Body of pancreas (tissue), 4 donors: ENCODE results near the gene HOGA1. TPM values are rescaled to one million over a fixed set of nuclear protein-coding genes. Genes with fewer than 3 reads are reported as not detected.

Experiments
- ATAC-seq: fragments of 150-250 bp; one replicate; pipeline ENCODE4 v1.9.1; 2016
- DNase-seq, 4 donors: peaks; one replicate each; pipeline ENCODE4 v3.0.0-alpha.2; 2019
- H3K27ac ChIP-seq, 4 donors: fragments of 200-600 bp; sonication (generic); 1 replicate in 3 of 4; 2 replicates in 1 of 4; pipeline versions ENCODE4 v1.5.1 to v1.6.1; 2016 to 2019; ENCODE audit warnings: mild to moderate bottlenecking in 1 of 4, mixed read lengths in 1 of 4, moderate library complexity in 1 of 4
- H3K27me3 ChIP-seq, 2 donors: fragments of 200-600 bp; sonication (generic); one replicate each; pipeline ENCODE4 v1.6.0; 2016; ENCODE audit warnings: mild to moderate bottlenecking in 1 of 2
- H3K36me3 ChIP-seq, 2 donors: fragments of 200-600 bp; sonication (generic); replicated peaks in 1 of 2; 2 replicates each; pipeline ENCODE4 v1.5.1; 2016; ENCODE audit warnings: low read depth in 2 of 2; ENCODE audit not compliant: insufficient read depth in 1 of 2
- H3K4me1 ChIP-seq: fragments of 200-600 bp; sonication (generic); one replicate; pipeline ENCODE4 v1.6.0; 2016
- H3K4me3 ChIP-seq, 2 donors: fragments of 200-600 bp; sonication (generic); 1 replicate in 1 of 2; 2 replicates in 1 of 2; pipeline ENCODE4 v1.5.1; 2016 to 2019
- H3K9me3 ChIP-seq, 3 donors: fragments of 200-600 bp; sonication (generic); 1 replicate in 2 of 3; 2 replicates in 1 of 3; pipeline ENCODE4 v1.5.1; 2016
- POLR2A ChIP-seq, 3 donors: fragments of 450-650 bp; IDR thresholded peaks; one replicate each; pipeline ENCODE4 v1.6.1; 2016; ENCODE audit warnings: antibody characterized with exemption in 3 of 3, mild to moderate bottlenecking in 2 of 3
- WGBS, 2 donors: methylation state at CpG; one replicate each; pipeline ENCODE4 v1.1.5; 2017; 5-methylcytosine and 5-hydroxymethylcytosine counted together
- intact Hi-C: fragments of 100-400 bp; cut with DNase I; formaldehyde crosslinking; loops from one replicate; pipeline ENCODE4 v1.15.1; 2023
- total RNA-seq, 2 donors: library from RNA; depleted of rRNA; stranded (reverse); fragments of >200 nt; gene quantifications; one replicate each; pipeline ENCODE4 v1.1.0, GENCODE V29; 2016
- TF ChIP-seq, protein P1 (sequence below), 7 experiments: fragments of 450-650 bp in 4 of 7; fragments of 200-600 bp in 3 of 7; sonication (generic) in 3 of 7; IDR thresholded peaks; one replicate each; pipeline ENCODE4 v1.5.1; 2016 to 2019; ENCODE audit warnings: antibody characterized with exemption in 7 of 7

Gene HOGA1
- total RNA-seq, 2 donors from 2014 or later: 7.3 to 16.3 TPM

GRCh38 chr10:97582169-97582568 is 2.0 kb upstream of the HOGA1 start:
- H3K36me3 ChIP-seq: no peaks in the 10 kb centered on the region
- H3K4me1 ChIP-seq: peaks cover 23% of the 10 kb centered on the region
- H3K9me3 ChIP-seq: no peaks in the 10 kb centered on the region
- no peak overlapping the region for H3K4me3 ChIP-seq
- DNase-seq (no peak), ATAC-seq (no peak)
- TF ChIP-seq, protein P1, sequence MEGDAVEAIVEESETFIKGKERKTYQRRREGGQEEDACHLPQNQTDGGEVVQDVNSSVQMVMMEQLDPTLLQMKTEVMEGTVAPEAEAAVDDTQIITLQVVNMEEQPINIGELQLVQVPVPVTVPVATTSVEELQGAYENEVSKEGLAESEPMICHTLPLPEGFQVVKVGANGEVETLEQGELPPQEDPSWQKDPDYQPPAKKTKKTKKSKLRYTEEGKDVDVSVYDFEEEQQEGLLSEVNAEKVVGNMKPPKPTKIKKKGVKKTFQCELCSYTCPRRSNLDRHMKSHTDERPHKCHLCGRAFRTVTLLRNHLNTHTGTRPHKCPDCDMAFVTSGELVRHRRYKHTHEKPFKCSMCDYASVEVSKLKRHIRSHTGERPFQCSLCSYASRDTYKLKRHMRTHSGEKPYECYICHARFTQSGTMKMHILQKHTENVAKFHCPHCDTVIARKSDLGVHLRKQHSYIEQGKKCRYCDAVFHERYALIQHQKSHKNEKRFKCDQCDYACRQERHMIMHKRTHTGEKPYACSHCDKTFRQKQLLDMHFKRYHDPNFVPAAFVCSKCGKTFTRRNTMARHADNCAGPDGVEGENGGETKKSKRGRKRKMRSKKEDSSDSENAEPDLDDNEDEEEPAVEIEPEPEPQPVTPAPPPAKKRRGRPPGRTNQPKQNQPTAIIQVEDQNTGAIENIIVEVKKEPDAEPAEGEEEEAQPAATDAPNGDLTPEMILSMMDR (IDR thresholded peaks at IDR 0.05): no peak
- TF ChIP-seq POLR2A (IDR thresholded peaks at IDR 0.05): no peak
- intact Hi-C loops: no loop called here
- WGBS, 2 donors: 89 to 92% methylated on average over 2 to 8 of the region's 8 CpGs
- H3K27ac ChIP-seq: peak overlapping the region in 2 of 4 donors; percentile 80 to 83
- H3K27me3 ChIP-seq: no peaks in the 10 kb centered on the region

GRCh38 chr10:97583476-97583875 is 713 bp upstream of the HOGA1 start:
- no peak for DNase-seq
- WGBS, 2 donors: 89% methylated on average over 13 of the region's 13 CpGs; no CpG with 5 or more reads in 1 of the 2 donors
- intact Hi-C loops: no loop called here

DNA sequence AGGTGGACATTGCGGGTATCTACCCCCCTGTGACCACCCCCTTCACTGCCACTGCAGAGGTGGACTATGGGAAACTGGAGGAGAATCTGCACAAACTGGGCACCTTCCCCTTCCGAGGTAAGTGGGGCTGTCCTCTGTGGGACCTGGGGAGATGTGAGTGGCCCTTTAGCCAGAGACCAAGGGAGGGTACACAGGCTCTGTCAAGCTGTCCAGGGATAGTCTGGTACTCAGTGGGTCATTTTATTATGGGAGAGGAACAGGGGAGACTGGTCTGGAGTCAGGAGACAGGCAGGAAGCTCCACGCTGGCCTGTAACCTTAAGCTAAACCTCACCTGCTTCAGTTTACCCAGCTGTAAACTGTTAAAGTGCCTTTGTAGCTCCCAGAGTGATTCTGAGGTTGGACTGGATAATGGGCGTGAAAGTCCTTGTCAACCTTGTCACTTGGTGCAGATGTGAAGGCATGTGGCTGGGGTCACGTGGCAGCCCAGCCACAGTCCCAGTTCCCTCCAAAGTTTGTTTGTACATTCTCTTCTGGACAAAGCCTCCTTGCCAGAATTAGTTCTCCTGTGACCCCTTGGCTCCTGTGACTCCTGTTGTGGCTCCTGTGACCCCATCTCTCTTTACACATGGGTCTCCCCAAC is 729 bp downstream of the HOGA1 start:
- Histone ChIP-seq H3K4me3 (no peak overlapping the region), H3K27ac (peak overlapping the region; percentile 80 to 83 (median 82)), H3K9me3 (no peaks in the 10 kb centered on the region), H3K27me3 (no peaks in the 10 kb centered on the region), H3K36me3 (no peaks in the 10 kb centered on the region), H3K4me1 (peaks cover 33% of the 10 kb centered on the region)
- TF ChIP-seq POLR2A (IDR thresholded peaks at IDR 0.05): peak in 1 of 3 donors; percentile 1
- TF ChIP-seq, protein P1 (IDR thresholded peaks at IDR 0.05): no peak
- intact Hi-C loops: no loop called here
- peak; percentile 23 for ATAC-seq
- 37 to 51% methylated on average over 3 to 5 of the region's 5 CpGs for WGBS, 2 donors
- no peak for DNase-seq

More at GRCh38 chr10:97583476-97583875, 713 bp upstream of the HOGA1 start:
- no peaks in the 10 kb centered on the region for H3K27me3 ChIP-seq
- TF ChIP-seq, protein P1 (IDR thresholded peaks at IDR 0.05): no peak
- TF ChIP-seq POLR2A (IDR thresholded peaks at IDR 0.05): no peak
- ATAC-seq: no peak
- no peaks in the 10 kb centered on the region for H3K36me3 ChIP-seq
- no peaks in the 10 kb centered on the region for H3K9me3 ChIP-seq
- no peak overlapping the region for H3K4me3 ChIP-seq
- H3K4me1 ChIP-seq: peaks cover 23% of the 10 kb centered on the region
- H3K27ac ChIP-seq: peak overlapping the region in 3 of 4 donors; percentile 80 to 83 (median 82)

DNA sequence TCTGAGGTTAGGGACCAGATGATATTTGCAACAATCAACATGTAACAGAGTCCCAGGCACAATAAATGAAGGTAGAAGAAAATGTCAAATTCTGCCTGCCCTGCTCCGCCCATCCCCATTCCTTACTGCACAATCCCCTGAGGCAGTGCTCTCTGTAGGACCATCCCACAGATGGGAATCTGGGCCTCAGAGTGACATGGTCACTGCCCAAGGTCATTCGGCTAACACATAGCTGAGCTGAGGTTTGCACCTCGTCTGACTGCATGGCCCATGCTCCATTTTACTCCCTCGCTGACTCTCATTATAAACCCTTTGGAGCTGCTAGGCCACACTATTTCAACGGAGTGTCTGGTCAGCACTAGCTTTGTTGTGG is 1.2 kb downstream of the HOGA1 start:
- 61 to 75% methylated on average over 5 of the region's 5 CpGs for WGBS, 2 donors
- DNase-seq (no peak), ATAC-seq (no peak)
- Histone ChIP-seq H3K4me1 (peaks cover 38% of the 10 kb centered on the region), H3K27me3 (no peaks in the 10 kb centered on the region), H3K27ac (peak overlapping the region; percentile 80 to 83 (median 82)), H3K4me3 (no peak overlapping the region), H3K9me3 (no peaks in the 10 kb centered on the region), H3K36me3 (no peaks in the 10 kb centered on the region)
- TF ChIP-seq, protein P1 (IDR thresholded peaks at IDR 0.05): no peak
- no peak for TF ChIP-seq POLR2A (IDR thresholded peaks at IDR 0.05)
- intact Hi-C loops: no loop called here

DNA sequence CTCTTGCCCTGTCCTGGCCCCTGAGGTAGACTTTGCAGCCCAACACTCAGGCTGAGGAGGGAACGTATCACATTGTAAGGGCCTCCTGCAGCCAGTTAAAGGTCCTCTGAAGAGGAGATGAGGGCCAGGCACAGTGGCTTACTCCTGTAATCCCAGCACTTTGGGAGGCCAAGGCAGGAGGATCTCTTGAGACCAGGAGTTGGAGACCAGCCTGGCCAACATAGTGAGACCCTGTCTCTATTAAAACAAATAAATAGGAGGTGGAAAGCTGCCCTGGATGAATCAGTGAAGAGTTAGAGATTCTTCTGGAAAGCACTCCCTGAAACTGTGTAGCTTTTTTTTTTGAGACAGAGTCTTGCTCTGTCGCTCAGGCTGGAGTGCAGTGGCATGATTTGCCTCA is 3.0 kb downstream of the HOGA1 start:
- intact Hi-C loops: no loop called here
- ATAC-seq: no peak
- 83 to 93% methylated on average over 2 of the region's 2 CpGs for WGBS, 2 donors

More for the DNA sequence above, 3.0 kb downstream of the HOGA1 start:
- H3K27ac ChIP-seq: peak overlapping the region in 3 of 4 donors; percentile 24 to 82 (median 80)
- no peak for TF ChIP-seq POLR2A (IDR thresholded peaks at IDR 0.05)
- TF ChIP-seq, protein P1 (IDR thresholded peaks at IDR 0.05): no peak
- no peak overlapping the region for H3K4me3 ChIP-seq
- no peak for DNase-seq
- H3K36me3 ChIP-seq: no peaks in the 10 kb centered on the region
- no peaks in the 10 kb centered on the region for H3K27me3 ChIP-seq
- H3K4me1 ChIP-seq: peaks cover 44% of the 10 kb centered on the region
- H3K9me3 ChIP-seq: no peaks in the 10 kb centered on the region
